Renal cortex interstitium (tissue), 11 donors: ENCODE results near the gene ZNF581. TPM values are rescaled to one million over a fixed set of nuclear protein-coding genes. Genes with fewer than 3 reads are reported as not detected.

ENCODE experiments used
- DNase-seq, 11 donors: peaks; one replicate each; pipeline ENCODE4 v3.0.0-alpha.2; 2013; ENCODE audit warnings: low read depth in 9 of 11, low spot score in 4 of 11; ENCODE audit errors: extremely low read depth in 1 of 11
- polyA plus RNA-seq, 3 donors: library from polyadenylated mRNA; unstranded; fragments of 120-200 nt; gene quantifications; one replicate each; pipeline ENCODE4 v1.2.1, GENCODE V29; 2013; ENCODE audit not compliant: insufficient read length in 3 of 3

ZNF581 gene
- polyA plus RNA-seq, 3 donors, result 22.5 to 30.9 (median 30.2) TPM

DNA sequence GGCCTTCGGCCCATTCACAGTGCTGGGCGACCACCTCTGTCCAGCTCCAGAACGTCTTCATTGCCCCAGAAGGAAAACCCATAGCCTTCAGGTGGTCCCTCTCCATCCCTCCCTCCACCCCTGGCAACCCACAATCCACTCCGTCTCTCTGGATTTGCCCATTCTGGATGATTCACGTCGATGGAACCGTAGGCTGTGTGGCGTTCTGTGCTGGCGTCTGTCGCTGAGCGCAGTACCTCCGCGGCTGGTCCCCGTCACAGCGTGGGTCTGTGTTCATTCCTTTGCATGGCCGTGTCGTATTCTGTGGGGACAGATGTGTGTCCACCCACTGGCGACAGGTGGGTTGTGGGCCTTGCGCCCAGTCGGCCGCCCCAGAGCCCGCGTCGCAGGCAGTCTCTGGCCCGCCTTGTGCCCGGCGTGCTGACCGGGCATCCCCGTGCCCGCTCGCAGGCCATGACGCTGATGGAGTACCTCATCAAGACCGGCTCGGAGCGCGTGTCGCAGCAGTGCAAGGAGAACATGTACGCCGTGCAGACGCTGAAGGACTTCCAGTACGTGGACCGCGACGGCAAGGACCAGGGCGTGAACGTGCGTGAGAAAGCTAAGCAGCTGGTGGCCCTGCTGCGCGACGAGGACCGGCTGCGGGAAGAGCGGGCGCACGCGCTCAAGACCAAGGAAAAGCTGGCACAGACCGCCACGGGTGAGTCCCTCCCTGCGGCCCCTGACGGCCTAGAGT lies 41.7 kb downstream of the ZNF581 start:
- no peak for DNase-seq

DNA sequence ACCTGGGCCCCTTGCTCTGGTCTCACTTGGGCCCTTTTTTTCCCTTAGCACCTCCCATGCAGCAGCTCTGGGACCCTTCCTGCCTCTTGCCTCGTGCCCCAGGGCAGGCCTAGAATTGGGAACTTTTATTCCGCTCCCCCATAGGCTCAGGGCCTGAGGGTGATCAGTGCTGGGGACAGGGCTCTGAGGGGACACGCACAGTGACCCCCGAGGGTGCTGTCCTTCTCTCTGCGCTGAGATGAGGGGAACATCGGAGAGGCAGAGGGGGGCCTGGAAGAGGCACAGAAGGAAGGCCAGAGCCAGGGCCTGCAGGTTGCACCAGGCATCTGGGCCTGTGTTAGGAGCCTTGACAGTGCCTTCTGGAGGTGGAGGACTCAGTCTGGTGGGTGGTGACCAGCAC lies 42.3 kb downstream of the ZNF581 start:
- DNase-seq, result no peak

DNA sequence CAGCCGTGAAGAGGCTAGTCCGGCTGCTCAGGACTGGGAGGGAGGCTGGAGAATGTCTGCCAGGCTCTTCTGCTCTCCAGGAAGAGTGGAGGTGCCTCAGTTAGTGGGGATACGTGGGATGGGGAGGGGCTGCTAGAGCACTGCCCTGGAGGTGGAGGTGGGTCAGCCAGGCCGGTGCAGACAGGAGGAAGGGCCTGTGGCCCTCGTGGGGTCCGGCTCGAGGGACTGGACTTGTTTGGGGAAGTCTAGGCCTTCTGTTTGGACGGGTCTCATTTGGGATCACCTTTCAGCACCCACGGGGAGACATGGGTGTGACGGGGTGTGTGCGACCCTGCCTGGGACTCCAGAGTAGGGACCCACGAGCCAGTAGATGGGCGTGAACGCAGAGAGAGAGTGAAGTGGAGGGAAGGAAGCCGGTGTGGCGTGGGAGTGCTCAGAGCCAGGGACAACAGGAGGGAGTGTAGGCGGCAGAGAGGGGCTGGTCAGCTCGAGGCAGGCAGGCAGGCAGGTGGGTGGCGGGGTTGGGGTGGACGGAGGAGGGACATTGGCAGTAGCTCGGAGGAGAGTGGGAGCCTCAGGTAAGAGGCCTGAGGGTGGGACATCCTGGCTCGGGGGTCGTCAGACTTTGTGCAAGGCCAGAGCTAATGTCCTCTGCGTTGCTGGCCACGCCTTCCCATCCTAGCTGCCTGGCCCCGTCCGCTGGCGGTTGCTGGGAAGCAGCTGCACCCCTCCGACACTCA lies 43.0 kb downstream of the ZNF581 start:
- DNase-seq, result no peak

DNA sequence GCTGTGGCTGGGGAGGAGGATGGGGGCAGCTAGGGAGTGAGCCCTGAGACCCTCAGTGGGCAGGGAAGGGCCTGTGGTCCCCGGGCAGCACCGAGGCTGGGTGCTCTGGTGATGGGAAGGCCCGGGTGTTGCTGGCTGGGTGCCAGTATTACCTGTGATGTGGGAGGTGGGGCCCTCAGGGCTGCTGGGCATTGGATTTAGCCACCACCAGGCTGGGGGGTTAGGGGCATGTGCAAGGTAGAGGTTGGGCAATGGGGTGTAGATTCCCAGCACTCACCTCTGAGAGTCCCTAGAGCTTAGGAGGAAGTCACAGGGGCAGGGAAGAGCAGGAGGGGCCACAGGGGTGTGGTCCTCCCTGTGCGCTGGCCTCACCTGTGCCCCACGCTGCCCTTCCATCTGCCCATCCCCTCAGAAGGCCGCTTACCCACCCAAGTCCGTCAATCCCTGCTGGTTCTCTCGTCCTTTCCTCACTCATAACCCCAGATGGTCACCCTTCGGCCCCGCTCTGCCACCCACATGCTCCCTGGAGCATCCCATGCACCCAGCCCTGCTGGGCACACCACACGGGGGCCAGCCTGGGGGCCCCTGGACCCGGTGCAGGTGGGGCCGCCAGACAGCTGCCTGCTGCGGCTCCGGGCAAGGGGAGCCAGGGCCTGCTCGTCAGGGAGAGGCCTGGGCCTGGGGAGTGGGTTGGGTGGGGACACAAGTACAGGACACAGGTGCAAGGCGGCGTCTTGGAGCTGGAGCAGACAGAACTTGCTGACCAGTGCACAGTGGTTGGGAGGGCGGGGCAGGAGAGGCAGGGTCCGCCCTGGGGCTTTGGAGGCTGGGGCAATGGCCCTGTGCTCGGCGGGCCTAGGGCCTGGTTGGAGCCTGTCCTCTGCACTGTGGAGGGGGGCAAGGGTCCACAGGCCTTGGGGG lies 44.1 kb downstream of the ZNF581 start:
- no peak for DNase-seq

DNA sequence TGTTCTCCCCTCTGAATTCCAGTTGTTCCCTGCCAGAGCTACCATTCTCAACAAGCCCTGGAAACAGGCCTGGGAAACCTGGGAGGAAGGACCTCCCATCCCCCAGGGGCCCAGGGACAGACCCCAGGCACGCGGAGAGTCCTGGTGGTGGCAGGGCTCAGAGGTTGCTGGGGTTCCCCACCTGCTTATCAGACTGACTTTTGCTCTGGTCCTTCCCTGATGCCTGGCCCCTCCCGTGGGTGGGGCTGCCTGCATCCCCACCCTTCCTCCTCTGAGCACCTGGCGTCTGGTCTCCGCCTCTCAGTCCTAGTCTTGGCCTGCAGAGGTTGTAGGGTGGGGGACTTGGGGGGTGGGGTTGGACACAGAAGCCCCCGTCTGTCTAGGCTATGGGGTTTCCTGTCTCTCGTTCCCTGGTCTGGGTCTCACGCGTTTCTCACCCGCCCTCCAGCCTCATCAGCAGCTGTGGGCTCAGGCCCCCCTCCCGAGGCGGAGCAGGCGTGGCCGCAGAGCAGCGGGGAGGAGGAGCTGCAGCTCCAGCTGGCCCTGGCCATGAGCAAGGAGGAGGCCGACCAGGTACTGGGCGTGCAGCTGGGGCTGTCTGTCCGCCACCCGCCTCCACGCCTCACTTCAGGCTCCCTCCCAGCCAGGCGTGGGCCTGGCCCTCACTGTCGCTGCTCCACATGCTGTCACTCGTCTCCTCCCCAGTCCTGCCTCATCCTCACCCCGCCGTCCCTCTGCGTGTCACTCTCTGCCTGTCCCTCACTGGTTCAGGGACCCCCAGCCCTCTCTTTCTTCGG lies 45.2 kb downstream of the ZNF581 start:
- DNase-seq, result peak in 2 of 11 donors; percentile 23 to 40

DNA sequence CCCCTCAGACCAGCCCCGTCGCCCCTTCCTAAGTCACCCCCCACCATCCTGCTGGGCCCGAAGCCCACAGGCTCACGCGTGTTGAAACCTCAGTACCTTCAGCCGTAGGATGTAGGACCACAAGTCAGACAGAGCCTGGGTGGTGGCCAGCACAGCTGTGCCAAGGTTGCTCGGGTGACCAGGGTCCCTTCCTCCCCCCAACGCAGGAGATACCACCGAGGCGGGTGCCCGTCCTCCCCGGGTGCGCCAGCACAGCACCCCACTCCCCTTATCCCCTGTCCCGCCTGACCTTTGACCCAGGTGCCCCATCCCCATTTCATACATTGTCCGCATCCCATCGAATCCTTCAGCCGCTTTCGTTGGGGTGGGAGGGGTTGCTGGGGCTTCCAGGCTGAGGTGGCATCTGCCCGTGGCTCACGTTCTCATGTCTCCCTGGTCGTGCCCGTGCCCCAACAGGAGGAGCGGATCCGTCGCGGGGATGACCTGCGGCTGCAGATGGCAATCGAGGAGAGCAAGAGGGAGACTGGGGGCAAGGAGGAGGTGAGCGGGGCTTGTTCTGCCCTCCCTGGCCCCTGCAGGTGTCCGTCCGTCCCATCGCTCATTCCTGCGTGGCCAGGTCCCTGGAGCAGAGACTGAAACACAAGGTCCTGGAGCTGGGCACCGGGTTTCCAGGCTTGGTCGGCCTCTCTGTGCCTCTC lies 46.1 kb downstream of the ZNF581 start:
- no peak for DNase-seq

DNA sequence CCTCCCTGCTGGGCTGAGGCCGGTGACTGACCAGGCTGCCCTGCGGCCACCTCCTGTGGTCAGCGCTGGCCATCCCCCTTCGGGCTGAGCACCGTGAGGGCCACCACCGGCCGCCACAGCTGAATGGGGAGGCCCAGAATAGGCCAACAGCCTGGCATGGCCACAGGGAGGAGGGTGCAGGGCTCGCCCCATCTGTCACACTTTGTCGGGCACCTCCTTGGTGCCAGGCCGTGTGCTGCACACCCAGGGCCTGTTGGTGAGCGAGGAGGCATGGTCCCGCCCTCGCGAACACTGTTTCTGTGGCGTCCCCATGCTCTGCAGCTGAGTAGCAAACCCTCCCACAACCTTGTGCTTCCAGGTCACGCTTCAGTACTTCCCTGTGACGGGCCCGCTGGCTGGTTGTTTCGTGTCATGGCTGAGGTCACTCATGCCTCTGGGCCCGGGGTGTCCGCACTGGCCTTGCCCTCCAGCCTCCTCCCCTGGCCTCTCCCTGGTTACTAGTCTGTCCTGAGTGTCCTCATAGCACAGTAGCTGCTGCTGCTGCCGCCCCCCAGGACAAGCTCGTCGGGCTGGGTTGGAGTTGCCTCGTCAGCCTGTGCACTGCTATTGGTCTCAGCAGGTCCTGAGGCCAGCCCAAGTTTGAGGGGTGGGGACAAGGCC lies 46.8 kb downstream of the ZNF581 start:
- DNase-seq, result peak in 1 of 11 donors; percentile 50

DNA sequence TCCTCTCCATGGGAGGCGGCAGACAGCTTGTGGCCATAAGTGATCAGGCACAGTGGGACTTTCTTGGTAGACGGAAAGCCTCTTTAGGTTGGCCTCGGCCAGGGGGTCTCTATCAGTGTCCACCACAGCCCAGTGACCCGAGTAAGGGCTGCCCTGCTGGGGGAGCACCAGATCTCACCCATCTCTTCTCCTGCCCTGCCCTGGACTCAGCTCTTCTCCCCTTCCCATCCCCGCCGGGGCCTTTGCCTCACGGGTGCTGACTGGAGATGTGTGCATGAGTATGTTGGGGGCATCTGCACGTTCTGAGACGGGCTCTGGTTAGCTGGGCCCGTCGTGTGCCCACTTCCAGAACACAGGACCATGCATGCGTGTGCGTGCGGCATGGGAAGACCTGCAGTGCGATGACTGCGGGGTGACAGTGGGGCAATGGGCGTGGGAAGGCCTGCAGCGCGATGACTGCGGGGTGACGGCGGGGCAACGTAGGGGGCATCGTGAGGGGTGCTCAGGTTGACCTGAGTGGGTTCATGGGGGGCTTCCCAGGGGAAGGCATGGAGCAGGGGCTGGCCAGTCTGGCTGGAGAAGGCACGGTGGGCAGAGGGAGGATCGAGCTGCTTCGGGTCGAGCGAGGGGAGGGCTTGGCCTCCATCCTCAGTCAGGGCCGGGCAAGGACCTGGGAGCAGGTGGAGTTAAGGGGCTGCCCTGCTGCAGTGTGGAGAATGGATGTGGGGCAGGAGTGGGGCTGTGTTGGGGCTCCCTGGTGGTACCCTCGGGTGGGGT lies 47.5 kb downstream of the ZNF581 start:
- DNase-seq, result no peak

DNA sequence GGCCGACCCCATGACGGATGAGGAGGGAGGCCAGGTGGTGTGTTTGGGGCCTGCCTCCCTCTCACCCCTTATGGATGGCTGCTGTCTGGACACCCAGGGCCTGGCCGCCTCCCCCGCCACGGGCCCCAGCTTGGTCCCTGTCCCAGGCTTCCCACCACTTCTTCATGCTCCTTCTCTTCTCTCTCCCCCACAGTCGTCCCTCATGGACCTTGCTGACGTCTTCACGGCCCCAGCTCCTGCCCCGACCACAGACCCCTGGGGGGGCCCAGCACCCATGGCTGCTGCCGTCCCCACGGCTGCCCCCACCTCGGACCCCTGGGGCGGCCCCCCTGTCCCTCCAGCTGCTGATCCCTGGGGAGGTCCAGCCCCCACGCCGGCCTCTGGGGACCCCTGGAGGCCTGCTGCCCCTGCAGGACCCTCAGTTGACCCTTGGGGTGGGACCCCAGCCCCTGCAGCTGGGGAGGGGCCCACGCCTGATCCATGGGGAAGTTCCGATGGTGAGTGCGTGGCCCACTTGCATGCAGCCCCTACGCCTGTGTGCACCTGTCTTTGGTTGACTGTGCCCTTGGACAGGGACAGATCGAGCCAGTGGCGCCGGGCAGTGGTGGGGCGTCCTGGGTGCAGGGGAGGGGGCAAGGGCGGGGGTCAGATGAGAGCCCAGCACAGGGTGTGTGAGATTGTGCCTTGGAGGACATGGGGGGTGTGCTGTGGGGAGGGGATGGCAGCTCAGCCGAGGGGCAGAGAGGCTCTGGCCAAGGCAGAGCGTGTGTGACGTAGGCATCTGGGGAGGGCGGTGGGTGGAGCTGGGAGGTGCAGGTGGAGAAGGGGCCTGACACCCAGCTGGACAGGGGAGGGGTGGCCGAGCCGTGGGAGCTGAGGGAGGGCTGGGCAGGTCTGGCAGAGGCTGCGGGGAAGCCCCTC lies 48.4 kb downstream of the ZNF581 start:
- no peak for DNase-seq

DNA sequence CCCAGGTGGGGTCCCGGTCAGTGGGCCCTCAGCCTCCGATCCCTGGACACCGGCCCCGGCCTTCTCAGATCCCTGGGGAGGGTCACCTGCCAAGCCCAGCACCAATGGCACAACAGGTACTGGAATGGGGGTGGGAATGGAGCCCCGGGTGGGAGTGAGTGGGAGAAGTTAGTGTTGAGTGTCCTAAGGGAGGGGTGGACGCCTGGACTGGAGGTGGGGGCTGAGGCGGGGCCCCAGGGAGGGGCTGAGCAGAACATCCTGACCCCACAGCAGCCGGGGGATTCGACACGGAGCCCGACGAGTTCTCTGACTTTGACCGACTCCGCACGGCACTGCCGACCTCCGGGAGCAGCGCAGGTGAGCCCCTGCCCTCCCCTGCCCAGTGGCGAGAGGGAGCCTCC lies 49.2 kb downstream of the ZNF581 start:
- no peak for DNase-seq

DNA sequence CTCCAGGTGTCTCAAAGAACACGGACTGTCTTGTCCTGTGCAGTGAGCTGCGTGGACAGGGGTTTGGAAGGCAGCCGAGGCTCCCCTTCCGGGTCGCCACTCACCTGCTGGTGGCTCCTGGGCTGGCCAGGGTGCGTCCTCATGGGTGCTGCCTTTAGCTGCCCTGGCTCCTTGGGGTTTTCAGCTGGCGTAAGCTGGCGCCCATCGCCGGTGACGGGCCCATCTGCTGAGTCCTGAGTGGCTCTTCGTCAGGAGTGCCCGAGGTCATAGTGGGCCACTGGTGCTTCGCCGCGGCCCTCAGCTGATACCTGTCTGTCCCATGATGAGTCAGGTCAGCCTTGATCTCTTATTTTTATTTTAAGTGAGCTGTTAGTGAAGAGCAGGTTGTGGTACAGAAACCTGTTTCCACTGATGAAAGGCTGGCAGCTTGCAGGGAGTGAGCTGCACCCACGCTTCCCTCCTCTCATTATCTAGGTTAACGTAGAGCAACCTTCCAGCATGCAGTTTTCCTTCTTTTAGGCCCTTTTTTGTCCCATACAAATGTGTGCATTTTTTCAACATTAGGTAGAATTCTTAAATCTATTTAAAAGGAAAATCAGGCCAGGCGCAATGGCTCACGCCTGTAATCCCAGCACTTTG lies 50.0 kb downstream of the ZNF581 start:
- DNase-seq, result no peak

DNA sequence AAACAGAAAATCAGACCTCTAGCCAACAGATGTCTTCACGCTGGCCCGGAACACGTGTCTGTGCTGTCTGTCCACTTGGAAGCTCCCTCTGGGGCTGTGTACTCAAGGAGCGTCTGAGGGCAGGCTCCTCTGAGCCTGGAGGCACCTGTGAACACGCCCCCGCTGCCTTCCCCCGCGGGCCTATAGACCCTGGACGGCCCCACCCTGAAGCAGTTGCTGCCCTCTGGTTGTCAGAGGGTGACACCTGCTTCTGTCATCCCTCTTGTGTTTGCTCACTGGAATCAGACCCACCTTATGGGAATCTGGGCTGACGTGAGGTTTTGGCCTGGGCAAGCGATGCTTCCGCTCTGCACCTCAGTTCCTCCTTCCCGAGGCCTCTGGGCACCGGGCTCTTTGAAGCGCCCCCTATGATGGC lies 50.8 kb downstream of the ZNF581 start:
- no peak for DNase-seq

DNA sequence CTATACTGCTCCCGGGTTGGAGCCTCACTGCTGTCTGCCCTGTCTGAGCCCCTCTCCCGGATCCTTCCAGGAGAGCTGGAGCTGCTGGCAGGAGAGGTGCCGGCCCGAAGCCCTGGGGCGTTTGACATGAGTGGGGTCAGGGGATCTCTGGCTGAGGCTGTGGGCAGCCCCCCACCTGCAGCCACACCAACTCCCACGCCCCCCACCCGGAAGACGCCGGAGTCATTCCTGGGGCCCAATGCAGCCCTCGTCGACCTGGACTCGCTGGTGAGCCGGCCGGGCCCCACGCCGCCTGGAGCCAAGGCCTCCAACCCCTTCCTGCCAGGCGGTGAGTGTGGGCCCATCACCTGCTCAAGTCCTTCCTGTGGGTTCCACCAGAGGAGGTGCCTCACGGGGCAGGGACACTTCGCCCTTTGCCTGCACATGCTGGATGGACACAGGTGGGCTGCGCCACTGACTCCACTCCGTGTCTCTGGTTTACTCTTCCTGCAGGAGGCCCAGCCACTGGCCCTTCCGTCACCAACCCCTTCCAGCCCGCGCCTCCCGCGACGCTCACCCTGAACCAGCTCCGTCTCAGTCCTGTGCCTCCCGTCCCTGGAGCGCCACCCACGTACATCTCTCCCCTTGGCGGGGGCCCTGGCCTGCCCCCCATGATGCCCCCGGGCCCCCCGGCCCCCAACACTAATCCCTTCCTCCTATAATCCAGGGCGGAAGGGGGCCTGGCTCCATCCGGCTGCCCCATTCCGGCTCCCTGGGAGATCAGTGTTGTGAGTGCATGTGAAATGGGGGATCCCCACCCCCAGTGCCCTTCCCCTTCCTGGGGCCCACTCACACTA lies 51.4 kb downstream of the ZNF581 start:
- no peak for DNase-seq
